Keratinocyte (primary cell): ENCODE results near the gene RNF149. TPM values are rescaled to one million over a fixed set of nuclear protein-coding genes. Genes with fewer than 3 reads are reported as not detected.

Experiments
- DNase-seq: peaks from one replicate; pipeline ENCODE4 v3.0.0-alpha.2; 2011; ENCODE audit warnings: low read depth, missing footprints, low spot score
- FAIRE-seq: peaks from 2 replicates; lab custom pipeline; 2011; peaks lifted over from hg19 to GRCh38; lab: Jason Lieb, UNC
- H2AFZ ChIP-seq: 2 replicates; pipeline ENCODE4 v1.6.0; 2012; ENCODE audit warnings: low read length, control low read depth, inconsistent platforms; ENCODE audit not compliant: control insufficient read depth
- H3K27ac ChIP-seq: 2 replicates; pipeline ENCODE4 v1.5.1; 2011; ENCODE audit warnings: low read length; ENCODE audit not compliant: control insufficient read depth, insufficient read depth
- H3K27me3 ChIP-seq: 3 replicates; pipeline ENCODE4 v1.6.0; 2011; ENCODE audit warnings: low read length; ENCODE audit not compliant: control insufficient read depth, insufficient read depth; ENCODE audit errors: extremely low read depth
- H3K36me3 ChIP-seq, 2 experiments: 2 replicates in 1 of 2; 3 replicates in 1 of 2; pipeline ENCODE4 v1.5.1; 2011; ENCODE audit warnings: low read length in 2 of 2, mild to moderate bottlenecking in 1 of 2; ENCODE audit not compliant: control insufficient read depth in 2 of 2, insufficient read depth in 2 of 2; ENCODE audit errors: extremely low read depth in 1 of 2
- H3K4me1 ChIP-seq: 3 replicates; pipeline ENCODE4 v1.5.1; 2011; ENCODE audit warnings: low read length; ENCODE audit not compliant: control insufficient read depth, insufficient read depth; ENCODE audit errors: extremely low read depth
- H3K4me2 ChIP-seq: 3 replicates; pipeline ENCODE4 v1.6.0; 2011; ENCODE audit warnings: low read depth, low read length; ENCODE audit not compliant: control insufficient read depth, insufficient read depth; ENCODE audit errors: extremely low read depth
- H3K4me3 ChIP-seq, 3 experiments: fragments of 200-600 bp in 1 of 3; sonication (generic) in 1 of 3; 2 replicates in 2 of 3; 3 replicates in 1 of 3; pipeline ENCODE4 v1.5.1; 2011 to 2016; ENCODE audit warnings: low read length in 3 of 3, mild to moderate bottlenecking in 3 of 3, control low read depth in 2 of 3, inconsistent platforms in 1 of 3, low read depth in 1 of 3, mixed read lengths in 1 of 3, mixed run types in 1 of 3, moderate library complexity in 1 of 3; ENCODE audit not compliant: control insufficient read depth in 2 of 3, insufficient read depth in 2 of 3; ENCODE audit errors: extremely low read depth in 1 of 3
- H3K79me2 ChIP-seq: 2 replicates; pipeline ENCODE4 v1.6.0; 2012; ENCODE audit warnings: low read length; ENCODE audit not compliant: control insufficient read depth, insufficient read depth
- H3K9ac ChIP-seq: 3 replicates; pipeline ENCODE4 v1.6.0; 2011; ENCODE audit warnings: low read length; ENCODE audit not compliant: control insufficient read depth, insufficient read depth; ENCODE audit errors: extremely low read depth
- H3K9me1 ChIP-seq: 3 replicates; pipeline ENCODE4 v1.6.0; 2011; ENCODE audit warnings: low read length; ENCODE audit not compliant: control insufficient read depth, insufficient read depth; ENCODE audit errors: extremely low read depth
- H3K9me3 ChIP-seq: 2 replicates; pipeline ENCODE4 v1.5.1; 2012; ENCODE audit warnings: low read depth, low read length; ENCODE audit not compliant: control insufficient read depth
- H4K20me1 ChIP-seq: 3 replicates; pipeline ENCODE4 v1.6.0; 2011; ENCODE audit warnings: low read length; ENCODE audit not compliant: control insufficient read depth, insufficient read depth; ENCODE audit errors: extremely low read depth
- EZH2 ChIP-seq: IDR thresholded peaks from one replicate; pipeline ENCODE4 v1.6.1; 2012; ENCODE audit warnings: inconsistent platforms, mild to moderate bottlenecking, low read length, moderate library complexity
- dilution Hi-C: fragments of 300-500 bp; cut with MboI; formaldehyde crosslinking; loops from one replicate; pipeline ENCODE4 v1.7.0; 2020; ENCODE audit warnings: low sequenced_read_pairs; ENCODE audit not compliant: extremely low pct_ligation_motif_present
- polyA plus RNA-seq, 5 experiments: library from polyadenylated mRNA; depleted of rRNA in 3 of 5; stranded (reverse) in 3 of 5; stranded (forward) in 1 of 5; unstranded in 1 of 5; fragments of >200 nt; gene quantifications; 1 replicate in 1 of 5; 2 replicates in 3 of 5; 3 replicates in 1 of 5; pipeline versions ENCODE4 v1.2.1 to v1.2.3, GENCODE V29; 2011 to 2012; ENCODE audit warnings: missing spikeins in 2 of 5, low read depth in 1 of 5, low replicate concordance in 1 of 5
- TF ChIP-seq, protein P1 (sequence below), 3 experiments: IDR thresholded peaks in 1 of 3; conservative IDR thresholded peaks in 1 of 3; optimal IDR thresholded peaks in 1 of 3; 2 replicates in 2 of 3; 3 replicates in 1 of 3; pipeline versions ENCODE3 to v1.5.1; 2011; ENCODE audit warnings: low read length in 3 of 3, mild to moderate bottlenecking in 3 of 3, moderate library complexity in 2 of 3, control low read depth in 1 of 3, inconsistent platforms in 1 of 3; ENCODE audit not compliant: insufficient read depth in 2 of 3; ENCODE audit errors: extremely low read depth in 1 of 3

RNF149 gene
- polyA plus RNA-seq, 1 donor (not counting 4 experiments of a cell fraction or from before 2014, with no cell fraction given), result 68.0 TPM

DNA sequence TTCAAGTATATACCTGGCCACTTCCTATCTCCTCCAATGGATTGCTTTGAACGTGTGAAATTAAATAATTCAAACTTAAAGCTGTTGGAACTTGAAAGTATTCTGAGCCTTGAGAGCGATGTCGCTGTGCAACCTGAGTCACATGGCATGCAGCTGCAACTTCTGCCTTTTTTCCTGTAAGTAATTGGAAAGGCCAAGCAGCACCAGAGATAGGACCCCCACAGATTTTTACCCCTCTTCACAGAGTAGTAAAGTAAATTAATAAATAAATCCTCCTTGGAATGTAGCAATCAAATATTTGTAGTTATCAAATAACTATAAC lies 3.2 kb upstream of the RNF149 start:
- dilution Hi-C loops, result no loop called here
- Histone ChIP-seq H2AFZ (no peak overlapping the region), H3K9me3 (no peaks in the 10 kb centered on the region), H4K20me1 (peaks cover 8% of the 10 kb centered on the region), H3K36me3 (peaks cover 0 to under 1% of the 10 kb centered on the region in 2 experiments), H3K9me1 (no peaks in the 10 kb centered on the region), H3K27ac (no peak overlapping the region), H3K79me2 (peaks cover 19% of the 10 kb centered on the region), H3K27me3 (no peaks in the 10 kb centered on the region), H3K9ac (no peak overlapping the region), H3K4me2 (peak overlapping the region; percentile 22), H3K4me1 (peaks cover 21% of the 10 kb centered on the region), H3K4me3 (no peak overlapping the region)
- TF ChIP-seq EZH2, result no peak
- TF ChIP-seq, protein P1, sequence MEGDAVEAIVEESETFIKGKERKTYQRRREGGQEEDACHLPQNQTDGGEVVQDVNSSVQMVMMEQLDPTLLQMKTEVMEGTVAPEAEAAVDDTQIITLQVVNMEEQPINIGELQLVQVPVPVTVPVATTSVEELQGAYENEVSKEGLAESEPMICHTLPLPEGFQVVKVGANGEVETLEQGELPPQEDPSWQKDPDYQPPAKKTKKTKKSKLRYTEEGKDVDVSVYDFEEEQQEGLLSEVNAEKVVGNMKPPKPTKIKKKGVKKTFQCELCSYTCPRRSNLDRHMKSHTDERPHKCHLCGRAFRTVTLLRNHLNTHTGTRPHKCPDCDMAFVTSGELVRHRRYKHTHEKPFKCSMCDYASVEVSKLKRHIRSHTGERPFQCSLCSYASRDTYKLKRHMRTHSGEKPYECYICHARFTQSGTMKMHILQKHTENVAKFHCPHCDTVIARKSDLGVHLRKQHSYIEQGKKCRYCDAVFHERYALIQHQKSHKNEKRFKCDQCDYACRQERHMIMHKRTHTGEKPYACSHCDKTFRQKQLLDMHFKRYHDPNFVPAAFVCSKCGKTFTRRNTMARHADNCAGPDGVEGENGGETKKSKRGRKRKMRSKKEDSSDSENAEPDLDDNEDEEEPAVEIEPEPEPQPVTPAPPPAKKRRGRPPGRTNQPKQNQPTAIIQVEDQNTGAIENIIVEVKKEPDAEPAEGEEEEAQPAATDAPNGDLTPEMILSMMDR (optimal IDR thresholded peaks at IDR 0.05 in 1 of 3, IDR thresholded peaks at IDR 0.05 in 1 of 3, conservative IDR thresholded peaks at IDR 0.05 in 1 of 3; ENCODE audit: extremely low read depth in 1 of 3, insufficient read depth in 2 of 3, low read length in 3 of 3), result no peak
- FAIRE-seq (no peak), DNase-seq (no peak)

DNA sequence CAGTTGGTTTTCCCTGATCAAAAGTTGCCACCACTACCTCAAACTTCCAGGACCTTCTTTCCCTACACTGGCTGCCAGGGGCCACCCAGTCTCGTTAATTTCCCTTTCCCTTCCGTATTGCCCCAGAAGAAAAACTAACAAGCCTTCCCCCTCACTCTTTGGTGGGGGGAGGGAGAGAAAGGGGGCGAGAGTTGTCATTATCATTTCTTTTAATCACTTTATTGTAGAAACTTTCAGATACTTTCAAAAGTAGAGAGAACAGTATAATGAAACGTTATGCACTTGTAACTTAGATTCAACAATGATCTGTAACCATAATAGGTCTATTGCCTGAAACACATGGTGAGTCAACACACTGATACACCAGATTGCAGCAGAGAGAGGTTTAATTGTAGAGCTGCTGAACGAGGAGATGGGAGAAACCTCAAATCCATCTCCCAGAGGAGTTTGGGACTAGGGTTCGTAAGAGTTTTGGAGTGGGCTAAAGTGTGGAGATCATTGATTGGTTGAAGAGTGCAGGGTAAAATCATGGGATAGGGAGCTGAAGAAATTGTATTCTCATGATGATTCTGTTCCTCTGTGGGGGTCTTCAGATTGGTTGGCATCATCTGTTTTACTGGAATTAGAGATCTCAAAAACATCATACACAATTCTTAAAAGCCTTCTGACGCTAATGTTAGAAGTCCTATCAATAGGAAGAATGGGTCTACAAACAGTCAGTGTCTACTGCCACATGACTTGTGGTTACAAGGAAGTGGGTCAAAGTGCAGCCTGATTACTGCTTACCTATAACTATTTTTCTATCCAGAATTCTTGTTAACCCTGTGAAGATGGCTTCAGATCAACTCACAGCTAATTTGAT lies 2.6 kb upstream of the RNF149 start:
- Histone ChIP-seq H3K4me3 (no peak overlapping the region), H3K9me3 (no peaks in the 10 kb centered on the region), H3K27ac (no peak overlapping the region), H3K4me1 (peaks cover 26% of the 10 kb centered on the region), H3K27me3 (no peaks in the 10 kb centered on the region), H3K79me2 (peaks cover 25% of the 10 kb centered on the region), H3K4me2 (peak overlapping the region; percentile 22), H3K9ac (no peak overlapping the region), H3K36me3 (peaks cover under 1 to 4% of the 10 kb centered on the region in 2 experiments), H2AFZ (no peak overlapping the region), H4K20me1 (peaks cover 14% of the 10 kb centered on the region), H3K9me1 (peaks cover 3% of the 10 kb centered on the region)
- dilution Hi-C loops, result no loop called here
- no peak for FAIRE-seq
- DNase-seq, result no peak
- TF ChIP-seq, protein P1 (optimal IDR thresholded peaks at IDR 0.05 in 1 of 3, IDR thresholded peaks at IDR 0.05 in 1 of 3, conservative IDR thresholded peaks at IDR 0.05 in 1 of 3; ENCODE audit: extremely low read depth in 1 of 3, insufficient read depth in 2 of 3, low read length in 3 of 3), result no peak
- no peak for TF ChIP-seq EZH2
